Neural progenitor cell (in vitro differentiated cells): ENCODE results near the gene PSEN2. TPM values are rescaled to one million over a fixed set of nuclear protein-coding genes. Genes with fewer than 3 reads are reported as not detected.
A peak's percentile ranks its signal among the peaks of the same experiment; 100 is the strongest.

ENCODE experiments used
- DNase-seq: peaks from one replicate; pipeline ENCODE4 v3.0.0-alpha.2; 2016; ENCODE audit warnings: low spot score
- H2AFZ ChIP-seq: fragments of 200-600 bp; sonication (generic); replicated peaks from 2 replicates; pipeline ENCODE4 v1.6.1; 2016; ENCODE audit warnings: antibody characterized with exemption
- H3F3A ChIP-seq: fragments of 200-600 bp; sonication (generic); 2 replicates; pipeline ENCODE4 v1.6.1; 2016; ENCODE audit warnings: antibody characterized with exemption, low read depth
- H3K27ac ChIP-seq: fragments of 200-600 bp; sonication (generic); 2 replicates; pipeline ENCODE4 v1.5.1; 2016; ENCODE audit warnings: mild to moderate bottlenecking
- H3K27me3 ChIP-seq: fragments of 200-600 bp; sonication (generic); 2 replicates; pipeline ENCODE4 v1.6.1; 2016; ENCODE audit warnings: mild to moderate bottlenecking, moderate library complexity
- H3K36me3 ChIP-seq: fragments of 200-600 bp; sonication (generic); 2 replicates; pipeline ENCODE4 v1.5.1; 2016
- H3K4me1 ChIP-seq: fragments of 200-600 bp; sonication (generic); 2 replicates; pipeline ENCODE4 v1.6.1; 2016; ENCODE audit warnings: mixed run types
- H3K4me2 ChIP-seq: fragments of 200-600 bp; sonication (generic); 2 replicates; pipeline ENCODE4 v1.6.1; 2016
- H3K4me3 ChIP-seq: fragments of 200-600 bp; sonication (generic); 2 replicates; pipeline ENCODE4 v1.5.1; 2016
- H3K79me2 ChIP-seq: fragments of 200-600 bp; sonication (generic); 2 replicates; pipeline ENCODE4 v1.6.1; 2016; ENCODE audit warnings: low read depth
- H3K9ac ChIP-seq: fragments of 200-600 bp; sonication (generic); 2 replicates; pipeline ENCODE4 v1.6.1; 2016
- H3K9me3 ChIP-seq: fragments of 200-600 bp; sonication (generic); 2 replicates; pipeline ENCODE4 v1.5.1; 2016; ENCODE audit warnings: low read depth
- H4K20me1 ChIP-seq: fragments of 200-600 bp; sonication (generic); 2 replicates; pipeline ENCODE4 v1.6.1; 2016; ENCODE audit warnings: low read depth
- H3K27ac Mint-ChIP-seq: 3 replicates; pipeline ENCODE4 v1.8.0; 2021; ENCODE audit warnings: mixed read lengths
- H3K27me3 Mint-ChIP-seq: 2 replicates; pipeline ENCODE4 v1.8.0; 2022; ENCODE audit warnings: low read depth, mild to moderate bottlenecking, inconsistent platforms, moderate library complexity, mixed read lengths; ENCODE audit not compliant: insufficient read depth
- H3K36me3 Mint-ChIP-seq: 3 replicates; pipeline ENCODE4 v1.8.0; 2021; ENCODE audit warnings: mixed read lengths
- H3K4me1 Mint-ChIP-seq: 3 replicates; pipeline ENCODE4 v1.8.0; 2021; ENCODE audit warnings: mixed read lengths
- H3K4me3 Mint-ChIP-seq: 3 replicates; pipeline ENCODE4 v1.8.0; 2021; ENCODE audit warnings: mild to moderate bottlenecking, moderate library complexity, mixed read lengths
- H3K9me3 Mint-ChIP-seq: 3 replicates; pipeline ENCODE4 v1.8.0; 2020; ENCODE audit warnings: mixed read lengths
- EZH2 ChIP-seq: fragments of 200-600 bp; sonication (generic); IDR thresholded peaks from 2 replicates; pipeline ENCODE4 v1.6.1; 2017; ENCODE audit warnings: antibody characterized with exemption, mild to moderate bottlenecking, moderate library complexity
- EZH2phosphoT487 ChIP-seq: fragments of 200-600 bp; sonication (generic); IDR thresholded peaks from 2 replicates; pipeline ENCODE4 v1.6.1; 2017; ENCODE audit warnings: antibody characterized with exemption
- total RNA-seq: library from RNA; depleted of rRNA; stranded (reverse); fragments of >200 nt; gene quantifications from 2 replicates; pipeline ENCODE4 v1.2.3, GENCODE V29; 2015; ENCODE audit warnings: low replicate concordance
- TF ChIP-seq, protein P1 (sequence below): fragments of 200-600 bp; sonication (generic); IDR thresholded peaks from 2 replicates; pipeline ENCODE4 v1.5.1; 2017; ENCODE audit warnings: antibody characterized with exemption, mild to moderate bottlenecking

Gene PSEN2
- total RNA-seq, 1 donor from 2014 or later: 11.4 TPM

- H3K27ac Mint-ChIP-seq: no peak overlapping the region
- H3K36me3 Mint-ChIP-seq: no peaks in the 10 kb centered on the region
- TF ChIP-seq EZH2 (no peak), EZH2phosphoT487 (no peak)
- TF ChIP-seq, protein P1, sequence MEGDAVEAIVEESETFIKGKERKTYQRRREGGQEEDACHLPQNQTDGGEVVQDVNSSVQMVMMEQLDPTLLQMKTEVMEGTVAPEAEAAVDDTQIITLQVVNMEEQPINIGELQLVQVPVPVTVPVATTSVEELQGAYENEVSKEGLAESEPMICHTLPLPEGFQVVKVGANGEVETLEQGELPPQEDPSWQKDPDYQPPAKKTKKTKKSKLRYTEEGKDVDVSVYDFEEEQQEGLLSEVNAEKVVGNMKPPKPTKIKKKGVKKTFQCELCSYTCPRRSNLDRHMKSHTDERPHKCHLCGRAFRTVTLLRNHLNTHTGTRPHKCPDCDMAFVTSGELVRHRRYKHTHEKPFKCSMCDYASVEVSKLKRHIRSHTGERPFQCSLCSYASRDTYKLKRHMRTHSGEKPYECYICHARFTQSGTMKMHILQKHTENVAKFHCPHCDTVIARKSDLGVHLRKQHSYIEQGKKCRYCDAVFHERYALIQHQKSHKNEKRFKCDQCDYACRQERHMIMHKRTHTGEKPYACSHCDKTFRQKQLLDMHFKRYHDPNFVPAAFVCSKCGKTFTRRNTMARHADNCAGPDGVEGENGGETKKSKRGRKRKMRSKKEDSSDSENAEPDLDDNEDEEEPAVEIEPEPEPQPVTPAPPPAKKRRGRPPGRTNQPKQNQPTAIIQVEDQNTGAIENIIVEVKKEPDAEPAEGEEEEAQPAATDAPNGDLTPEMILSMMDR: no peak
- H3K9me3 Mint-ChIP-seq: no peaks in the 10 kb centered on the region
- Histone ChIP-seq H3K27ac (no peak overlapping the region), H4K20me1 (no peaks in the 10 kb centered on the region), H3K4me2 (no peak overlapping the region), H3K9ac (no peak overlapping the region), H3K4me3 (no peak overlapping the region), H3K27me3 (peaks cover 7% of the 10 kb centered on the region), H3K79me2 (peaks cover 21% of the 10 kb centered on the region), H2AFZ (no peak overlapping the region), H3F3A (peaks cover 9% of the 10 kb centered on the region), H3K36me3 (no peaks in the 10 kb centered on the region), H3K4me1 (peaks cover 15% of the 10 kb centered on the region), H3K9me3 (no peaks in the 10 kb centered on the region)
- no peak overlapping the region for H3K4me3 Mint-ChIP-seq
- DNase-seq: no peak
- H3K4me1 Mint-ChIP-seq: peaks cover 36% of the 10 kb centered on the region
- peaks cover 6% of the 10 kb centered on the region for H3K27me3 Mint-ChIP-seq
These were observed 73.5 kb downstream of the PSEN2 start for GRCh38 chr1:226943927-226944326.

DNA sequence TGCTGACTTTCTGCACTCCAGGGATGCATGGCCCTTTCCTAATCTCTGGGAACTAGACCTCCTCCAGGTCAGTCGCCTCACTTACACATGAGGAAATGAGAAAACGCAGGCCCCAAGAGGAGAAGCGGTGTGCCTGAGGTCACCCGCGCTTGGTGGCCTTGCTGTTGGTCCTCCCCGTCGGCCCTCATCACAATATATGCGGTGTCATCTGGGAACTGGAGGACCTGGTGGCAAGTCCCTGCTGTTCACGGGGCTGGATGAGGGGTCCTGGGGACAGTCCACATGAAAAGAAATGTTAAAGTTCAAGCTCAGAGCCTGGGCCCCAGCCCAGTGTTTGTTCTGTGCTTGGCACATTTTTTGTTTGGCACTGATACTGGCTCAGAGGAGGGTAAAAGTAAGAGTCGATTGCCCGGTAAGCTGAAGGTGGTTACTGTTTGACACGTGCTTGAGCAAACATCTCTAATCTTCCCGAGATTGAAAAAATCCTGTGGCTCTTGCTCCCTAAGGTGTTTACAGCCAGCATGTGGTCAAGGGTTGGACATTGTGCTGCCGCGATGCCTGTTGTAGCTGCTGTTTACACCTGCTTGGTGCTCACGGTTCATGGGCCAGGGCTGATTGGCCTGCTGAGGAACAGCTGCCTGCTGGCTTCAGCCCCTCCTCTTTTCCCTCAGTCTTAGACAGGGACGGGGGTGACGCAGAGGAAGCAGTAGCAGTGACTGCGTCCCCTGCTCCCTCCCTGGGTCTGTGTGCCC lies 74.9 kb downstream of the PSEN2 start:
- TF ChIP-seq, protein P1: no peak
- no peak for TF ChIP-seq EZH2
- no peak for TF ChIP-seq EZH2phosphoT487
- peaks cover 33% of the 10 kb centered on the region for H3K4me1 Mint-ChIP-seq
- peak; percentile 53 for DNase-seq
- Histone ChIP-seq H3K9ac (no peak overlapping the region), H3K79me2 (peaks cover 21% of the 10 kb centered on the region), H3K9me3 (no peaks in the 10 kb centered on the region), H3K4me1 (peaks cover 11% of the 10 kb centered on the region), H3F3A (no peaks in the 10 kb centered on the region), H3K4me3 (no peak overlapping the region), H4K20me1 (no peaks in the 10 kb centered on the region), H3K27me3 (peaks cover 7% of the 10 kb centered on the region), H3K4me2 (peak overlapping the region; percentile 44), H2AFZ (no peak overlapping the region), H3K36me3 (no peaks in the 10 kb centered on the region), H3K27ac (no peak overlapping the region)
- no peaks in the 10 kb centered on the region for H3K36me3 Mint-ChIP-seq
- peak overlapping the region; percentile 26 for H3K27ac Mint-ChIP-seq
- no peak overlapping the region for H3K4me3 Mint-ChIP-seq
- H3K9me3 Mint-ChIP-seq: no peaks in the 10 kb centered on the region
- H3K27me3 Mint-ChIP-seq: peaks cover 6% of the 10 kb centered on the region

Other genes starting within 250 kb of the PSEN2 start
- 1.6 and 4.5 TPM in 2 replicates for gene ITPKB, start 131.3 kb upstream of the PSEN2 start, total RNA-seq
- gene COQ8A, start 69.7 kb downstream of the PSEN2 start, total RNA-seq: 13.8 and 18.8 TPM in 2 replicates